ENCODE data around the gene NPC1L1.
A peak's percentile ranks its signal among the peaks of the same experiment; 100 is the strongest.

NPC1L1 gene, protein sequence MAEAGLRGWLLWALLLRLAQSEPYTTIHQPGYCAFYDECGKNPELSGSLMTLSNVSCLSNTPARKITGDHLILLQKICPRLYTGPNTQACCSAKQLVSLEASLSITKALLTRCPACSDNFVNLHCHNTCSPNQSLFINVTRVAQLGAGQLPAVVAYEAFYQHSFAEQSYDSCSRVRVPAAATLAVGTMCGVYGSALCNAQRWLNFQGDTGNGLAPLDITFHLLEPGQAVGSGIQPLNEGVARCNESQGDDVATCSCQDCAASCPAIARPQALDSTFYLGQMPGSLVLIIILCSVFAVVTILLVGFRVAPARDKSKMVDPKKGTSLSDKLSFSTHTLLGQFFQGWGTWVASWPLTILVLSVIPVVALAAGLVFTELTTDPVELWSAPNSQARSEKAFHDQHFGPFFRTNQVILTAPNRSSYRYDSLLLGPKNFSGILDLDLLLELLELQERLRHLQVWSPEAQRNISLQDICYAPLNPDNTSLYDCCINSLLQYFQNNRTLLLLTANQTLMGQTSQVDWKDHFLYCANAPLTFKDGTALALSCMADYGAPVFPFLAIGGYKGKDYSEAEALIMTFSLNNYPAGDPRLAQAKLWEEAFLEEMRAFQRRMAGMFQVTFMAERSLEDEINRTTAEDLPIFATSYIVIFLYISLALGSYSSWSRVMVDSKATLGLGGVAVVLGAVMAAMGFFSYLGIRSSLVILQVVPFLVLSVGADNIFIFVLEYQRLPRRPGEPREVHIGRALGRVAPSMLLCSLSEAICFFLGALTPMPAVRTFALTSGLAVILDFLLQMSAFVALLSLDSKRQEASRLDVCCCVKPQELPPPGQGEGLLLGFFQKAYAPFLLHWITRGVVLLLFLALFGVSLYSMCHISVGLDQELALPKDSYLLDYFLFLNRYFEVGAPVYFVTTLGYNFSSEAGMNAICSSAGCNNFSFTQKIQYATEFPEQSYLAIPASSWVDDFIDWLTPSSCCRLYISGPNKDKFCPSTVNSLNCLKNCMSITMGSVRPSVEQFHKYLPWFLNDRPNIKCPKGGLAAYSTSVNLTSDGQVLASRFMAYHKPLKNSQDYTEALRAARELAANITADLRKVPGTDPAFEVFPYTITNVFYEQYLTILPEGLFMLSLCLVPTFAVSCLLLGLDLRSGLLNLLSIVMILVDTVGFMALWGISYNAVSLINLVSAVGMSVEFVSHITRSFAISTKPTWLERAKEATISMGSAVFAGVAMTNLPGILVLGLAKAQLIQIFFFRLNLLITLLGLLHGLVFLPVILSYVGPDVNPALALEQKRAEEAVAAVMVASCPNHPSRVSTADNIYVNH (N-terminal part only)

DNA sequence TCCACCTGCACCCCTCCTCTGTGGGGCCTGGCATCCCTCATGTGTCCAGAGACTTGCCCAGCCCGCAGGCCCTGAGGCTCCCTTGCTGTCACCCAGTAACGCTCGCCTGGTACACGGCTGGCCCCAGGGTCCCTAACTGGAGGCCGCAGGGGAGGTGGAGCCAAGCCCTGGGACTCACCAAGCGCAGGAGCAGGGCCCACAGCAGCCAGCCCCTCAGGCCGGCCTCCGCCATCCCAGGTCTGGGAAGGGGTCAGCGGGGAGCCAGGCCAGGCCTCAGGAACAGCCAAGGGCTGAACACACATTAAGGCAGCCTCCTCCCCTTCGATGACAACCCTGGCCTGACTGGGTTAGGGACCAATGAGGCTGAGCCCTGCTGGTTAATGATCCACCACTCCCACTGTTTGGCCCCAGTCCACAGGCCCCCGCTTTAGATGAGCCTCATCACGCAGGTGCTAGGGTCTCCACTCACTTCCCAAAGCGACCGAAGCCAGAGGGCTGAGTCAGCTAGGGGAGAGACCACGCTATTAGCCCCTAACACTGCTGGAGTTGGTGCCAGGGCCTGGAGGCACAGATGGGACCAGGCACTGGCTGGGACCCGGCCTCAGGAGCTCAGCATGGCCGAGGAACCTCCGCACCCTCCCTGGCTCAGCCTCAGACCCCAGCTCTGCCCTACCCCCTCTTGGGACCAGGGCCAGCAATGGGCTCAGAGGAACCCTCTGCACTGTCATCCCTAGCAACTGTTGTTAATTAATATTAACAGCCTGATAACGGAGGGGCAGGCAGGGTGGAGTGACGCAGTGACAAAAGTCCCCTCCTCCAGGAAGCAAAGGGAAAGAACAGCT, at the start of gene NPC1L1:
TSS of gene NPC1L1 (minus strand) at position 303 of the 842 bp plus-strand sequence. CDS start at position 232, 71 bp downstream.
- no peak for DNase-seq (ENCODE audit: low spot score)

- DNase-seq (ENCODE audit: low spot score) = no peak
Measured at GRCh38 chr7:44590910-44591309, 49.8 kb upstream of the NPC1L1 start.

- DNase-seq (ENCODE audit: low spot score) = peak; percentile 58
Measured at GRCh38 chr7:44587843-44588711, 46.9 kb upstream of the NPC1L1 start.

DNA sequence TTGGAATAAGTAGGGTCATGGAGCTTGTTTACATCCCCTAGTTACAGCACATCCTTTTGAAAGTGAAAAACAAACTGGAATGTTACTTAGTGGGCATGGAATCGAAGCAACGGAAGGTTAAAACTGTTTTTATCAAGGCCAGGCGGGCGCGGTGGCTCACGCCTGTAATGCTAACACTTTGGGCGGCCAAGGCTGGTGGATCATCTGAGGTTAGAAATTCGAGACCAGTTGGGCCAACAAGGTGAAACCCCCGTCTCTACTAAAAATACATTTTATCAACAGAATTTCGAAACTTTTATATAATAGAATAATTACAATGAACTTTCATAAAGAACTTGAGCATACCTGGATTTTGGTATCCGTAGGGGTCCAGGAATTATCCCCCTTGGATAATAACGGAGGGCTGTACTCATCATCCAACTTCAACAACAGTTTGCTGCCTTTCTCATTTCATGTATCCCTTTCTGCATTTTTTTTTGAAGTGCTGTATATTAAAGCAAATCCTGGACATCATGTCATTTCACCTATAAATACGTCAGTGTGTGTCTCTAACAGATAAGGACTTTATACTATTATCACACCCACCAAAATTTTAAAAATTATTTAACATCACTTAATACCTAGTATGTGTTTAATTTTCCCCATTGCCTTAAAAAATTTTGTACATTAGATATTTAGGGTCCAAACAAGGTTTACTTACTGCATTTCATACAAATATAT, 42.2 kb upstream of the NPC1L1 start:
- DNase-seq (ENCODE audit: low spot score) = no peak

DNA sequence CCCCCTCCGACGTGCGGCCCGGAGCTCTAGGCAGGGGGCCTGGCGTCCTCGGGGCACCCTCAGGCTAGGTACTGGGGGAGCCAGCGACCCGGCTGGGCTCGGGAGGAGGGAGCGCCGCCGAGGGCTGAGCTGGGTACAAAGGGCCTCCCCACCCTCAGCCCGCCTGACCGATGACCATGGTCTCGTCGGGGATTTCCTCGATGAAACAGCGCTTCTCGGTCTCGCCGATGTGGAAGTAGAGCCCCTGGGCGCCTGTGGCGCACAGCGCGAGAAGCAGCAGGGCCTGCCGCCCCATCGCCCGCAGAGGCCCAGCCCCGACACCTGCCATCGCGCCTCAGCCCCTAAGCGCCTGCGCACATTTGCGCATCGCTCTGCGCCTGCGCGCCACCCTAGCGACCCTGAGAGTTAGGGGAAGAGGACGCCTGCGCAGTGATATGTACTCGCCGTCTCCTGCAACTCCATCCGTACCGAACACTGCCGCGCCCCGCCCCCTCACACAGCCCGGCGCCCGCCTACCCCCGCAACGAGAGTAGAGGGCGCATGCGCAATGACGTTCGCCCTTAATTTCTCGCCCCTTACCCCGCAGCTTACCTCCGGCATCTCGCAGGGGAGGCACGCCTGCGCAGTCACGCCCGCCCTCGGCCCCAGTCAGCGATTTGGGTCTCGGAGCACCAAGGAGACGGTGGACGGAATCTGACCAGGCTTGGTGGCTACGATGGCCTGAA, 40.9 kb upstream of the NPC1L1 start, which contains the start of gene TMED4:
TSS of gene TMED4 (minus strand) at position 353 of the 725 bp plus-strand sequence. CDS start at position 328, 25 bp downstream.
- DNase-seq (ENCODE audit: low spot score) = peak; percentile 100

DNA sequence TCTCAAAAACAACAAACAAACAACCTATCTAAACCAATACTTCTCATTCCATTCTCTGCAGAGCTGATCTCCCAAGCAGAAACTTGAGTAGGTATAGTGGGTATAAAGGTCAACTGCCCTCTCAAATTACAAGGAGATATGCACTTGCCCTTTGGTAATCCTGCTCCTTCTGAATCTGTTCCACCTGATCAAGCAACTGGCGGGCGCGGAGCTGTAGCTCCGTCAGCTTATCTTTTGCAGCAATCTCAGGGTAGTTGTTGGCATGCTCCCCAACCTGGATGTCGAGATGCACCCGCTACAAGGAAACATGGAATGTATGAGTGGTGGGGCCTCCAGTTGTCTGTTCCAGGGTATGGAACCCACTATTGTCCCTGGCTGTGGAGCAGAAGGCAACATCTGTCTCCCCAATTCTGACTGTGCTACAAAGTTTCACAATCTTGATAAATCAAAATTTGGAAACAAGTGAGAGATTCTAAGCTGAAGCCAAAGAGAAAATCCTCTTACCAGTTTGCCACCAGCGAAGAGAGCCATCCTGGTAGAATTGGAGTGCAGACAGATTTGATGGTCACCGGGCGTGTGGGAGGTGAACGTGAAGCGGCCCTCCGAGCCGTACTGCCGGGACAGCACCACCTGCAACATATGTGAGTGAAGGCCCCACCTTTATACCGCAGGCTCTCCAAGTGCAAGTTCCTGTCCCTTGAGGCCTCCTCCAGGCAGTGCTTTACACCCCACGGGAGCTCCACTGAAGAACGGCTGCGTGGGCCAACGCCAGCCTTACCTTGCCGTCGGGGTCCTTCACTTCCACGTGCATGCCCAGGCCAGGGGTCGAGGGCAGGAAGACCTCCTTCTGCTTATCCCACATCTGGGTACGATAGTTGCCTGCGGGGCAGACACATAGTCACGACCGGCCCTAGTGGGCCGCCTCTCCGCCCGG, 40.1 kb upstream of the NPC1L1 start:
- no peak for DNase-seq (ENCODE audit: low spot score)

GRCh38 chr7:44576228-44576627, 35.1 kb upstream of the NPC1L1 start:
- DNase-seq (ENCODE audit: low spot score) = no peak

- DNase-seq (ENCODE audit: low spot score) = no peak
Measured at GRCh38 chr7:44575054-44575453, 33.9 kb upstream of the NPC1L1 start.

DNA sequence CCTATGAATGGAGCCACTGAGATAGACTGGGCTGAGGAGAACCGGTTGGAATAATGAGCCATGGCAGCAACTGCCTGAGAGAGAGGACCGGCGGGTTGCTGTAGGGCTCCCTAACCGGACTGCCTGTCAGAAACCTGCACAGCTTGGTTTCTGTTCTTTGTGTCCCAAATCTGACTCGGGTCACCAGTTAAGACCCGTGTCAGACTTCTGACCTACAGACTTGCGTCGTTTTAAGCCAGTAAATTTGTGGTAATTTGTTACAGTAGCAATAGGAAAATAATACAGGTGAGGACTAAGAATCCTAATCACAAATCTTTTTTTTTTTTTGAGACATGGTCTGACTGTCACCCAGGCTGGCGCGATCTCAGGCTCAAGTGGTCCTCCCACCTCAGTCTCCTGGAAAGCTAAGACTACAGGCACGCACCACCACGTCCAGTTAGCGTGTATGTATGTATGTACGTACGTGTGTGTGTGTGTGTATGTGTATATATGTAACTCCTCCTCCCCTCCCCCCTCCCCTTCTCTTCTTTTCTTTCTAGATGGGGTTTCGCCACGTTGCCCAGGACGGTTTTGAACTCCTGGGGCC, 33.2 kb upstream of the NPC1L1 start:
- no peak for DNase-seq (ENCODE audit: low spot score)

DNA sequence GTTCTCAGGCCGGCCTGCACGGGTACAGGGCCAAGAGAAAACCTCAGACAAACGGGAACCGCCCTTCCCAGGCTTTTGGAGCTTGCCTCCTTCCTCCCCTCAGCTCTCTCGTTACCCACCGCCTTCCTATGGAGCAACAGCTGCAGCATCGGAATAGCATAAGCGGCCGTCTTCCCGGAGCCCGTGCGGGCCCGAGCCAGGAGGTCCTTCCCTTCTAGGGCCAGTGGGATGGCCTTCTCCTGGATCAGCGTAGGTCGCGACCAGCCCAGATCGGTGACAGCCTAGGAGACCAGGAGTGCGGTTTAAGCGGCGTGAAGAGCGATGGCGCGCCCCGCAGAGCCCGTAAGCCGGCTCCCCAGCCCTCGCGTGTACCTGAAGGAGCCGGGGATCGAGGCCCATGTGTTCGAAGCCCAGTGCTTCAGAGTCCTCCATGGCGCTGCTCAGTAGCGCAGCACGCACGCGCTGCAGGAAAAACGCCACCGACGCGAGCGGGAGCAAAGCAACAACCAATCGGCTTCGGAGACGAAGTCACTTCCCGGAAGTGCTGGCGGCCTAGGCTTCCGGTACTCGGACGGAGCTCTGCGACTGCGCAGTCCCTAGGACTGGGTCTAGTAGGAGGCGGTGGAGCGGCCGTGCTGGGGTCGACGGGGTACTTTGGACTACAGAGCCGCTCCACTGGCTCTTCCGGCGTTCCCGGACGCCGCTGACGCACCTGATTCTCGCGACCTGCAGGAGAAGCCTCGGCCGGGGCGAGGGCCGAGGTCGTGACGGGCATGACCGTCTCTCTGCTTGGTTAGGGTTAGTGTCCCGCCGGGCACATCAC, 32.5 kb upstream of the NPC1L1 start, which contains the start of gene DDX56:
TSS of gene DDX56 (minus strand) at position 445 of the 823 bp plus-strand sequence. CDS start at position 432, 13 bp downstream.
- DNase-seq (ENCODE audit: low spot score) = peak; percentile 99

DNA sequence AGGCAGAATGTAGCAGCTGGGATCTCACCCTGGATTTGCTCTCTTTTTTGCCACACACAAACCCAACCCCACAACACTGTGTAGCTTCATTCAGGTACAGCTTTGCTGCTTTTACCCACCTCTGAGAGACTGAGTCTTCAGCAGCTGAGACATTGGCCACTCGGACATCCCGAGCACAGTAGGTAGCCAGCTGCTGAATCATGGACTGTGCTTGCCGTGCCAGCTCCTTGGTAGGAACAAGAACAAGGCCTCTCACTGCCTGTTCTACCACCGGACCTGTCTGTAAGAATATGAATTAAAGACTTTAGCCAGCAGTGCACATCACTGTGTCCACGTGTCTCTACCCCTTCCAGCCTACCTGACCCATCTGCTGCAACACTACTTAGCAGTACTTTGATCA, 31.6 kb upstream of the NPC1L1 start:
- no peak for DNase-seq (ENCODE audit: low spot score)

GRCh38 chr7:44569959-44570358, 28.8 kb upstream of the NPC1L1 start:
- DNase-seq (ENCODE audit: low spot score) = no peak

DNA sequence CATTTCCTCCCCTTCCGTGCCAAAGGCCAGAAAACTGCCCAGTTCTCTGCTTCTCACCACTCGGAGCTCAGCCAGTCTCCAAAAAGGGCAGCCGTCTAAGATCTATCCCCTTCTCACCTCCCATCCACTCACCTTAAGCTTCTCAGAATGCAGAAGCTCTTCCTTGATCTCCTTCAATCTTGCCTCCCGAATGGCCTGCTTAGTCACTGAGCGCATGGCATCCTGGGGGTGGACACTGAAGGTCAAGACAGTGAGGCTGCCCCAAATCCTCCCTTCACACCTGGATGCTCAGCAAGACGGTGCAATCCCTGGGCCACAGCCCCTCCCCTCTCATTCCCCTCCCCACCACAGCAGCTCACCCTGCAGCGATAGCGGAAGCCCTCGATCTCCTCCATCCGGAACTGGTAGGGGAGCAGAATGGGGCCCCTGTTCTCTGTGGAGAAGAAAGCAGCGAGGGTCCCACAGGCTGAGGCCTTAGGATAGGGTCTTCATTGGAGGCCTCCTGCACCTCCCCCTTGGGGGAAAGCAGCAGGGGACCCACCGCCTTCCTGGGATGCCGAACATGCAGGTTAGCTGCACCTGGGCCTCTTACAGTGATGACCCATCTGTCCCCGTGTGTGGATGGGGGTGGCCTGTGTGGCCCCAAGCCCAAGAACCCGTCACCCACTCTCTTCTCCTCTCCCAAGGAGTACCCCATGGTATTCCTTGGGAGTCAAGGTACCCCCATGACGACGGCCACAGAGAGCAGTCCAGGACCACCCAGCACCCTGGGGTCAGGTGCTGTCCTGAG, 27.8 kb upstream of the NPC1L1 start:
- DNase-seq (ENCODE audit: low spot score) = no peak

DNA sequence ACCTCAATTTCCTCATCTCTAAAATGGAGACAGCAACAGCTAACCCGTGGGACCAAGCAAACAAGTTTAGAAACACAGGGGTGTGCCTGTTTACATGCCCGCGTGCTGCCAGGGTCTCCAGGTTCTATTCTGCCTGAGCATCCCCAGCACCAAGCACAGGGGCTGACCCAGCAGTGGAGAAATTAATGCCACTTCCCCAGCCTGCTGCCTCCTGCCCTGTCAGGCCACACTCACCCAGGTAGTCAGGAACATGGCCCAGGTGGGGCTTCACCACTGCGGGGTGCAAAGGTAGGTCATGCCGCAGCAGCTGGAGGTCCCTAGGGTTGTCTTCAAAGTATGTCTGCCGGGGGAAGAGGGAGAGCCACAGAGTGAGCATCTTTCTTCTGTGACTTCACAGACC, 26.8 kb upstream of the NPC1L1 start:
- DNase-seq (ENCODE audit: low spot score) = no peak

- DNase-seq (ENCODE audit: low spot score) = no peak
Measured at GRCh38 chr7:44566680-44567079, 25.6 kb upstream of the NPC1L1 start.

Measured in LoVo (cell line).